Natural killer cell treated with Interleukin-12 subunit alpha and Interleukin-12 subunit beta and Interleukin-15 and Interleukin-18, amount 100 ng/mL, for 72 hours (primary cell): ENCODE measurements around the gene FAF1. TPM values are rescaled to one million over a fixed set of nuclear protein-coding genes. Genes with fewer than 3 reads are reported as not detected.

Experiments
- ATAC-seq, 2 donors: fragments of 150-1000 bp; cut with Tn5 transposase in 1 of 2; sonication (Bioruptor Pico), chemical (Tn5 transposase) in 1 of 2; 2 replicates each; pipeline ENCODE4 v1.10.0; 2021
- DNase-seq: peaks from one replicate; pipeline ENCODE4 v3.0.0; 2022; ENCODE audit warnings: low spot score
- H3K27ac Mint-ChIP-seq, 2 donors: 1 replicate in 1 of 2; 2 replicates in 1 of 2; pipeline ENCODE4 v1.8.0; 2022; ENCODE audit warnings: mixed read lengths in 2 of 2, mild to moderate bottlenecking in 1 of 2, moderate library complexity in 1 of 2
- H3K27me3 Mint-ChIP-seq, 2 donors: 1 replicate in 1 of 2; 2 replicates in 1 of 2; pipeline ENCODE4 v1.8.0; 2022; ENCODE audit warnings: mixed read lengths in 2 of 2
- H3K36me3 Mint-ChIP-seq: one replicate; pipeline ENCODE4 v1.8.0; 2022; ENCODE audit warnings: mixed read lengths
- H3K4me1 Mint-ChIP-seq, 2 donors: 1 replicate in 1 of 2; 2 replicates in 1 of 2; pipeline ENCODE4 v1.8.0; 2022; ENCODE audit warnings: low read depth in 2 of 2, mixed read lengths in 2 of 2, mild to moderate bottlenecking in 1 of 2
- H3K4me3 Mint-ChIP-seq: one replicate; pipeline ENCODE4 v1.8.0; 2022; ENCODE audit warnings: mixed read lengths
- H3K9me3 Mint-ChIP-seq: 2 replicates; pipeline ENCODE4 v1.8.0; 2022; ENCODE audit warnings: mixed read lengths
- total RNA-seq, 2 donors: library from RNA; stranded (reverse); gene quantifications; one replicate each; pipeline ENCODE4 v1.2.3, GENCODE V29; 2022

Gene FAF1
- total RNA-seq, 2 donors from 2014 or later, result 77.9 to 84.9 TPM

- Mint-ChIP-seq H3K36me3 (no peaks in the 10 kb centered on the region), H3K27ac (peak overlapping the region; percentile 67 to 84), H3K9me3 (no peaks in the 10 kb centered on the region), H3K27me3 (no peaks in the 10 kb centered on the region), H3K4me1 (peaks cover 15 to 47% of the 10 kb centered on the region in 2 donors), H3K4me3 (peak overlapping the region; percentile 62)
- ATAC-seq (peak; percentile 77 to 85), DNase-seq (no peak)
These were observed 501.6 kb downstream of the FAF1 start for GRCh38 chr1:50458507-50458906.

- Mint-ChIP-seq H3K4me3 (no peak overlapping the region), H3K36me3 (no peaks in the 10 kb centered on the region), H3K4me1 (peaks cover 40 to 67% of the 10 kb centered on the region in 2 donors), H3K27me3 (no peaks in the 10 kb centered on the region), H3K27ac (peak overlapping the region in 1 of 2 donors; percentile 77), H3K9me3 (no peaks in the 10 kb centered on the region)
- ATAC-seq (no peak), DNase-seq (no peak)
These were observed 505.2 kb downstream of the FAF1 start for GRCh38 chr1:50454911-50455310.

- ATAC-seq (no peak), DNase-seq (no peak)
- Mint-ChIP-seq H3K4me1 (peaks cover 26 to 55% of the 10 kb centered on the region in 2 donors), H3K36me3 (no peaks in the 10 kb centered on the region), H3K27me3 (no peaks in the 10 kb centered on the region), H3K27ac (peak overlapping the region; percentile 14 to 77), H3K4me3 (no peak overlapping the region), H3K9me3 (no peaks in the 10 kb centered on the region)
These were observed 506.8 kb downstream of the FAF1 start for GRCh38 chr1:50453266-50453665.

GRCh38 chr1:50452700-50453099, 507.4 kb downstream of the FAF1 start:
- Mint-ChIP-seq H3K9me3 (no peaks in the 10 kb centered on the region), H3K27ac (peak overlapping the region; percentile 14 to 77), H3K36me3 (no peaks in the 10 kb centered on the region), H3K27me3 (no peaks in the 10 kb centered on the region), H3K4me3 (peak overlapping the region; percentile 8), H3K4me1 (peaks cover 25 to 56% of the 10 kb centered on the region in 2 donors)
- ATAC-seq, result peak; percentile 73 to 78
- peak; percentile 63 for DNase-seq

GRCh38 chr1:50450861-50451653, 509.0 kb downstream of the FAF1 start:
- Mint-ChIP-seq H3K36me3 (no peaks in the 10 kb centered on the region), H3K9me3 (no peaks in the 10 kb centered on the region), H3K27ac (peak overlapping the region; percentile 71 to 77), H3K4me3 (peak overlapping the region; percentile 78), H3K27me3 (no peaks in the 10 kb centered on the region), H3K4me1 (peaks cover 25 to 46% of the 10 kb centered on the region in 2 donors)
- DNase-seq (peak; percentile 71), ATAC-seq (peak; percentile 90 to 92)

- H3K27ac Mint-ChIP-seq, result peak overlapping the region in 1 of 2 donors; percentile 52
- H3K36me3 Mint-ChIP-seq, result no peaks in the 10 kb centered on the region
- DNase-seq, result no peak
- peaks cover 20 to 28% of the 10 kb centered on the region in 2 donors for H3K4me1 Mint-ChIP-seq
- H3K27me3 Mint-ChIP-seq, result no peaks in the 10 kb centered on the region
- H3K4me3 Mint-ChIP-seq, result no peak overlapping the region
- H3K9me3 Mint-ChIP-seq, result no peaks in the 10 kb centered on the region
- ATAC-seq, result no peak
These were observed 512.1 kb downstream of the FAF1 start for GRCh38 chr1:50447961-50448360.

- H3K27ac Mint-ChIP-seq, result no peak overlapping the region
- no peaks in the 10 kb centered on the region for H3K27me3 Mint-ChIP-seq
- H3K4me1 Mint-ChIP-seq, result peaks cover 6 to 12% of the 10 kb centered on the region in 2 donors
- no peak overlapping the region for H3K4me3 Mint-ChIP-seq
- no peaks in the 10 kb centered on the region for H3K9me3 Mint-ChIP-seq
- DNase-seq (no peak), ATAC-seq (no peak)
- H3K36me3 Mint-ChIP-seq, result peaks cover 16% of the 10 kb centered on the region
These were observed 518.9 kb downstream of the FAF1 start for GRCh38 chr1:50441183-50441582.

GRCh38 chr1:50438945-50439344, 521.1 kb downstream of the FAF1 start:
- DNase-seq, result no peak
- ATAC-seq, result no peak
- Mint-ChIP-seq H3K27ac (peak overlapping the region in 1 of 2 donors; percentile 30), H3K27me3 (no peaks in the 10 kb centered on the region), H3K4me3 (no peak overlapping the region), H3K9me3 (no peaks in the 10 kb centered on the region), H3K36me3 (peaks cover 22% of the 10 kb centered on the region), H3K4me1 (peaks cover 6 to 17% of the 10 kb centered on the region in 2 donors)

GRCh38 chr1:50436489-50436888, 523.6 kb downstream of the FAF1 start:
- peak overlapping the region in 1 of 2 donors; percentile 8 for H3K27ac Mint-ChIP-seq
- H3K4me3 Mint-ChIP-seq, result peak overlapping the region; percentile 9
- peaks cover 6 to 21% of the 10 kb centered on the region in 2 donors for H3K4me1 Mint-ChIP-seq
- ATAC-seq (no peak), DNase-seq (no peak)
- no peaks in the 10 kb centered on the region for H3K9me3 Mint-ChIP-seq
- peaks cover 11 to 16% of the 10 kb centered on the region in 2 donors for H3K27me3 Mint-ChIP-seq
- peaks cover 22% of the 10 kb centered on the region for H3K36me3 Mint-ChIP-seq

- DNase-seq, result no peak
- H3K27me3 Mint-ChIP-seq, result peaks cover 41 to 61% of the 10 kb centered on the region in 2 donors
- peaks cover 8 to 31% of the 10 kb centered on the region in 2 donors for H3K4me1 Mint-ChIP-seq
- H3K9me3 Mint-ChIP-seq, result no peaks in the 10 kb centered on the region
- no peak overlapping the region for H3K4me3 Mint-ChIP-seq
- ATAC-seq, result no peak
- H3K27ac Mint-ChIP-seq, result no peak overlapping the region
- H3K36me3 Mint-ChIP-seq, result peaks cover 4% of the 10 kb centered on the region
These were observed 530.1 kb downstream of the FAF1 start for GRCh38 chr1:50430010-50430405.

- peaks cover 24 to 41% of the 10 kb centered on the region in 2 donors for H3K4me1 Mint-ChIP-seq
- ATAC-seq (no peak), DNase-seq (no peak)
- peak overlapping the region in 1 of 2 donors; percentile 16 for H3K27ac Mint-ChIP-seq
- peaks cover 7% of the 10 kb centered on the region for H3K36me3 Mint-ChIP-seq
- H3K4me3 Mint-ChIP-seq, result peak overlapping the region; percentile 58
- H3K27me3 Mint-ChIP-seq, result peaks cover 49 to 75% of the 10 kb centered on the region in 2 donors
- no peaks in the 10 kb centered on the region for H3K9me3 Mint-ChIP-seq
These were observed 532.0 kb downstream of the FAF1 start for GRCh38 chr1:50427818-50428779.

GRCh38 chr1:50427086-50427817, 532.8 kb downstream of the FAF1 start:
- peaks cover 31 to 45% of the 10 kb centered on the region in 2 donors for H3K4me1 Mint-ChIP-seq
- H3K27ac Mint-ChIP-seq, result peak overlapping the region in 1 of 2 donors; percentile 16
- DNase-seq, result no peak
- H3K36me3 Mint-ChIP-seq, result peaks cover 7% of the 10 kb centered on the region
- H3K9me3 Mint-ChIP-seq, result no peaks in the 10 kb centered on the region
- peaks cover 49 to 69% of the 10 kb centered on the region in 2 donors for H3K27me3 Mint-ChIP-seq
- no peak for ATAC-seq
- peak overlapping the region; percentile 58 for H3K4me3 Mint-ChIP-seq

- no peak for ATAC-seq
- H3K4me1 Mint-ChIP-seq, result peaks cover 36 to 51% of the 10 kb centered on the region in 2 donors
These were observed 533.4 kb downstream of the FAF1 start for GRCh38 chr1:50426702-50427085.

More at GRCh38 chr1:50426702-50427085, 533.4 kb downstream of the FAF1 start:
- Mint-ChIP-seq H3K9me3 (no peaks in the 10 kb centered on the region), H3K27ac (no peak overlapping the region), H3K4me3 (peak overlapping the region; percentile 36), H3K36me3 (peaks cover 11% of the 10 kb centered on the region), H3K27me3 (peaks cover 51 to 69% of the 10 kb centered on the region in 2 donors)
- no peak for DNase-seq
